Glutamatergic neuron (in vitro differentiated cells): ENCODE data around the gene POLE4. TPM values are rescaled to one million over a fixed set of nuclear protein-coding genes. Genes with fewer than 3 reads are reported as not detected.

Experiments used
- DNase-seq: peaks from one replicate; pipeline ENCODE4 v3.0.0; 2022
- H3K27ac Mint-ChIP-seq: one replicate; pipeline ENCODE4 v1.8.0; 2020; ENCODE audit warnings: mild to moderate bottlenecking, mixed read lengths, inconsistent platforms; ENCODE audit not compliant: unreplicated experiment
- H3K27me3 Mint-ChIP-seq: one replicate; pipeline ENCODE4 v1.8.0; 2020; ENCODE audit warnings: mild to moderate bottlenecking, moderate library complexity, mixed read lengths, inconsistent platforms; ENCODE audit not compliant: unreplicated experiment
- H3K36me3 Mint-ChIP-seq: one replicate; pipeline ENCODE4 v1.8.0; 2020; ENCODE audit warnings: mild to moderate bottlenecking, mixed read lengths, inconsistent platforms; ENCODE audit not compliant: unreplicated experiment
- H3K4me1 Mint-ChIP-seq: one replicate; pipeline ENCODE4 v1.8.0; 2020; ENCODE audit warnings: mild to moderate bottlenecking, low read depth, mixed read lengths, inconsistent platforms; ENCODE audit not compliant: unreplicated experiment
- H3K4me3 Mint-ChIP-seq: one replicate; pipeline ENCODE4 v1.8.0; 2020; ENCODE audit warnings: mild to moderate bottlenecking, mixed read lengths, inconsistent platforms; ENCODE audit not compliant: unreplicated experiment
- H3K9me3 Mint-ChIP-seq: one replicate; pipeline ENCODE4 v1.8.0; 2020; ENCODE audit warnings: mild to moderate bottlenecking, moderate library complexity, mixed read lengths, inconsistent platforms; ENCODE audit not compliant: unreplicated experiment
- CTCF ChIP-seq: fragments of 200-600 bp; sonication (generic); IDR thresholded peaks from one replicate; pipeline ENCODE4 v1.5.0; 2021; ENCODE audit not compliant: partially characterized antibody, unreplicated experiment
- total RNA-seq: library from RNA; stranded (reverse); fragmentation: NEBNext Ultra II Directional; extraction: Animal tissue kit (Norgen Biotek cat#: 25700); gene quantifications from one replicate; pipeline ENCODE4 v1.2.1, GENCODE V29; 2021; ENCODE audit not compliant: unreplicated experiment

The POLE4 gene
- total RNA-seq, 1 donor from 2014 or later: 22.1 TPM

- Mint-ChIP-seq H3K27ac (no peak overlapping the region), H3K4me3 (no peak overlapping the region), H3K36me3 (no peaks in the 10 kb centered on the region), H3K27me3 (no peaks in the 10 kb centered on the region), H3K9me3 (no peaks in the 10 kb centered on the region), H3K4me1 (peaks cover 7% of the 10 kb centered on the region)
- no peak for TF ChIP-seq CTCF
- DNase-seq: no peak
Observed at GRCh38 chr2:74975016-74975415, 16.6 kb downstream of the POLE4 start.

GRCh38 chr2:74979844-74980243 is 21.4 kb downstream of the POLE4 start:
- Mint-ChIP-seq H3K9me3 (no peaks in the 10 kb centered on the region), H3K36me3 (no peaks in the 10 kb centered on the region), H3K27ac (no peak overlapping the region), H3K27me3 (no peaks in the 10 kb centered on the region), H3K4me1 (peaks cover 16% of the 10 kb centered on the region), H3K4me3 (no peak overlapping the region)
- DNase-seq: no peak
- no peak for TF ChIP-seq CTCF

- Mint-ChIP-seq H3K27ac (no peak overlapping the region), H3K4me3 (no peak overlapping the region), H3K27me3 (no peaks in the 10 kb centered on the region), H3K36me3 (no peaks in the 10 kb centered on the region), H3K9me3 (peaks cover 2% of the 10 kb centered on the region), H3K4me1 (peaks cover 23% of the 10 kb centered on the region)
- no peak for DNase-seq
- TF ChIP-seq CTCF: no peak
Observed at GRCh38 chr2:74982577-74982976, 24.1 kb downstream of the POLE4 start.

GRCh38 chr2:74983631-74984392 is 25.4 kb downstream of the POLE4 start:
- H3K9me3 Mint-ChIP-seq: peaks cover 2% of the 10 kb centered on the region
- no peaks in the 10 kb centered on the region for H3K27me3 Mint-ChIP-seq
- peak overlapping the region; percentile 30 for H3K27ac Mint-ChIP-seq
- no peaks in the 10 kb centered on the region for H3K36me3 Mint-ChIP-seq
- TF ChIP-seq CTCF: no peak
- no peak for DNase-seq
- H3K4me3 Mint-ChIP-seq: peak overlapping the region; percentile 6
- H3K4me1 Mint-ChIP-seq: peaks cover 23% of the 10 kb centered on the region

GRCh38 chr2:74984947-74985637 is 26.6 kb downstream of the POLE4 start:
- Mint-ChIP-seq H3K27me3 (no peaks in the 10 kb centered on the region), H3K4me1 (peaks cover 23% of the 10 kb centered on the region), H3K36me3 (no peaks in the 10 kb centered on the region), H3K4me3 (no peak overlapping the region), H3K27ac (peak overlapping the region; percentile 69), H3K9me3 (peaks cover 2% of the 10 kb centered on the region)
- no peak for TF ChIP-seq CTCF
- DNase-seq: no peak
